ENCODE measurements around the gene LRRC8D. TPM values are rescaled to one million over a fixed set of nuclear protein-coding genes. Genes with fewer than 3 reads are reported as not detected.

The LRRC8D gene
- total RNA-seq, 1 donor from 2014 or later, result 4.4 TPM

DNA sequence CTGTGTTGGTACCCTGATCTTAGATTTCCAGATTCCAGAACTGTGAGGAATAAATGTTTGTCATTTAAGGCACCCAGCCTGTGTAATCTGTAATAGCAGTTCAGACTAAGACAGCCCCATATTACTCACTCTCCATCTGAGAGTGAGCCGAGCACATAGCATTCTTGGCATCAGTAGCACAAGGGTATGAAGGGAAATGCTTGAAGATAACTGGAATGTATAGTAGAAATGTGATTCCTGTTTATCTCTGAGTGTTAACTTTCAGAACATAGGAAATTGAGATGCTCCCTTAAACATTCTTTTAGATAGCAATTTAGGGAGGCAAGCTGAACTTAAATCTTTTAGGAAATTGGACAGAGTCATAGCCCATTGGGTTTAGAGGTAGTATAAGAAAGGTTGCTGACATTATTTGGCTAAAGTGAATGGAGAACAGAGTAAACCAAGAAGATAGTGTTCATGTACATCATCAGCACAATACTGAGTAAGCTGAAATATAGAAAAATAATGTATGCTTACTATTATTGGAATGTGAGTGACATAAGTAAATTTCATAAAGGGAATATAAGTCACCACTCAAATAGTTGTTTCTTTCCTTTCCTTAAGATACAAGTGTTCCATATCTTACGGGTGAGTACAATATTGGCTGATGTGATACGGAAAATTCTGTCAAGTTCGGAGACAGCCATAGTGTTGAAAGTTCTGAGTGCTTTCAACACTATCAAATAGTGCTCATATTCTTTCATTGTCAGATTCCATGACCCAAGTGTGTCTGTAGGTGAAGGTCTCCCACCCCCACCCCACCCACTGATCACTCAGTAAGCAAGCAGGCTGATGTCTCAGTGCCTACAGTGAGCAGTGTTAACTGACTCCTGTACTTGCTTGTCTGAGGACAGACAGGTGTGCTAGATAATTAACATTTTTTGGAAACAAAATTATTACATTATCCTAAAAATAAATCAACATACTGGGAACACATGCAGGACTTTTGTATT is 73.7 kb downstream of the LRRC8D start:
- Histone ChIP-seq H3K4me3 (no peak overlapping the region), H3K9me3 (no peaks in the 10 kb centered on the region), H3K27ac (no peak overlapping the region), H3K4me1 (no peaks in the 10 kb centered on the region), H3K36me3 (no peaks in the 10 kb centered on the region), H3K27me3 (no peaks in the 10 kb centered on the region)
- peak in 1 of 2 donors; percentile 25 for DNase-seq (ENCODE audit: extremely low spot score in 2 of 2)
- intact Hi-C loops (cut with DNase I), result no loop called here
- TF ChIP-seq POLR2AphosphoS5 (IDR thresholded peaks at IDR 0.05; ENCODE audit: insufficient read depth in 1 of 2, low read depth in 1 of 2) (no peak), POLR2A (IDR thresholded peaks at IDR 0.05) (no peak)
- TF ChIP-seq, protein P1, sequence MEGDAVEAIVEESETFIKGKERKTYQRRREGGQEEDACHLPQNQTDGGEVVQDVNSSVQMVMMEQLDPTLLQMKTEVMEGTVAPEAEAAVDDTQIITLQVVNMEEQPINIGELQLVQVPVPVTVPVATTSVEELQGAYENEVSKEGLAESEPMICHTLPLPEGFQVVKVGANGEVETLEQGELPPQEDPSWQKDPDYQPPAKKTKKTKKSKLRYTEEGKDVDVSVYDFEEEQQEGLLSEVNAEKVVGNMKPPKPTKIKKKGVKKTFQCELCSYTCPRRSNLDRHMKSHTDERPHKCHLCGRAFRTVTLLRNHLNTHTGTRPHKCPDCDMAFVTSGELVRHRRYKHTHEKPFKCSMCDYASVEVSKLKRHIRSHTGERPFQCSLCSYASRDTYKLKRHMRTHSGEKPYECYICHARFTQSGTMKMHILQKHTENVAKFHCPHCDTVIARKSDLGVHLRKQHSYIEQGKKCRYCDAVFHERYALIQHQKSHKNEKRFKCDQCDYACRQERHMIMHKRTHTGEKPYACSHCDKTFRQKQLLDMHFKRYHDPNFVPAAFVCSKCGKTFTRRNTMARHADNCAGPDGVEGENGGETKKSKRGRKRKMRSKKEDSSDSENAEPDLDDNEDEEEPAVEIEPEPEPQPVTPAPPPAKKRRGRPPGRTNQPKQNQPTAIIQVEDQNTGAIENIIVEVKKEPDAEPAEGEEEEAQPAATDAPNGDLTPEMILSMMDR (IDR thresholded peaks at IDR 0.05), result no peak

GRCh38 chr1:89896105-89896942 is 75.5 kb downstream of the LRRC8D start:
- H3K27ac ChIP-seq, result no peak overlapping the region
- no peak overlapping the region for H3K4me3 ChIP-seq
- intact Hi-C loops (cut with DNase I), result no loop called here
- H3K27me3 ChIP-seq, result no peaks in the 10 kb centered on the region
- no peaks in the 10 kb centered on the region for H3K36me3 ChIP-seq
- H3K4me1 ChIP-seq, result no peaks in the 10 kb centered on the region
- peak in 1 of 2 donors; percentile 44 for DNase-seq (ENCODE audit: extremely low spot score in 2 of 2)
- H3K9me3 ChIP-seq, result no peaks in the 10 kb centered on the region
- TF ChIP-seq POLR2AphosphoS5 (IDR thresholded peaks at IDR 0.05; ENCODE audit: insufficient read depth in 1 of 2, low read depth in 1 of 2) (no peak), POLR2A (IDR thresholded peaks at IDR 0.05) (no peak)
- TF ChIP-seq, protein P1 (IDR thresholded peaks at IDR 0.05), result no peak

DNA sequence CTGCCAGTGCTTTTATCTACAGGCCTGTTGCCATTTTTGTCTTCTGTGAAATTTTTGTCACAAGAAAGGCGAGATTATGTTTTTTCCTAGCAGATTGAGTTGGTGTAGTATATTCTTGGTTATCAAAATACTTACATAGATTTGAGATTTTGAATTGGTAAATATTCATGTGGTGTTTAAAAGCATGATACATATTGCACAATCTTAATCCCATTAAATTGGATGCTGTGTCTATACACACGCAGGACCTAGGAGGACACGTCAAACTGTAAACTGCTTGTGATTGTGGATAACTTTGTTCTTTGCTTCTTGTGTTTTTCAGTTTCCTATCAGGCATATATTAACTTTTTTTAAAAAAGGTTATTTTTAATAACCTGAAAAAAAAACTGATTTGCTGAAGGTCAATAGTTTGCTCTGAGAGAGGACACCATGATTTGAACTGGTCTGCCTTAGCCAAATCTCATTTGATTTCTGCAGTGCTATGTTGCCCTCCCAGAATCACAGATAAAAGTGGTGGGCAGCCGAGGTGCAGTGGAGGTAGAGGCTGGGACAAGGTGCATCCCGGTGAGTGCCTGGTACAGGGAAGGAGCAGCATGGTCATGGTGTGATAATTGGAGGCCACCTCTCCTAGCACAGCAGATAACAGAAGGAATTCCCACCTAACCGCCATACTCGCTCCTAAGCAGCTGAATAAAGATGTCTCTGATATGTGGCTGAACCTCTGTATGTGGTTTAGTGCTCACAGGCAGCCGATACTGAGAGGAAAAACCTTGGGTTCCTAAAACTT is 76.7 kb downstream of the LRRC8D start:
- Histone ChIP-seq H3K27ac (no peak overlapping the region), H3K27me3 (no peaks in the 10 kb centered on the region), H3K4me1 (no peaks in the 10 kb centered on the region), H3K36me3 (no peaks in the 10 kb centered on the region), H3K4me3 (no peak overlapping the region), H3K9me3 (no peaks in the 10 kb centered on the region)
- no peak for TF ChIP-seq POLR2AphosphoS5 (IDR thresholded peaks at IDR 0.05; ENCODE audit: insufficient read depth in 1 of 2, low read depth in 1 of 2)
- TF ChIP-seq POLR2A (IDR thresholded peaks at IDR 0.05), result no peak
- TF ChIP-seq, protein P1 (IDR thresholded peaks at IDR 0.05), result no peak
- peak in 1 of 2 donors; percentile 25 for DNase-seq (ENCODE audit: extremely low spot score in 2 of 2)
- intact Hi-C loops (cut with DNase I), result no loop called here

- no peaks in the 10 kb centered on the region for H3K4me1 ChIP-seq
- intact Hi-C loops (cut with DNase I), result no loop called here
- TF ChIP-seq POLR2A (IDR thresholded peaks at IDR 0.05), result no peak
Measured at GRCh38 chr1:89898150-89898549, 77.3 kb downstream of the LRRC8D start.

More at GRCh38 chr1:89898150-89898549, 77.3 kb downstream of the LRRC8D start:
- Histone ChIP-seq H3K27me3 (no peaks in the 10 kb centered on the region), H3K27ac (no peak overlapping the region), H3K4me3 (no peak overlapping the region), H3K9me3 (no peaks in the 10 kb centered on the region), H3K36me3 (no peaks in the 10 kb centered on the region)
- peak in 1 of 2 donors; percentile 20 for DNase-seq (ENCODE audit: extremely low spot score in 2 of 2)
